GM19328 (cell line): Measurements from ENCODE around the gene HTR3D.
"Not testable (repeated sequence)": the region's sequence is repeated elsewhere in the genome, so short reads cannot be mapped to it uniquely, and the experiment has no call there.

Experiments
- ATAC-seq: cut with Tn5 transposase; IDR thresholded peaks from one replicate; pipeline ENCODE4 v1.9.1; 2021; ENCODE audit warnings: mild to moderate bottlenecking, moderate library complexity; ENCODE audit not compliant: unreplicated experiment

Gene HTR3D

GRCh38 chr3:184067573-184068055 is 36.1 kb downstream of the HTR3D start:
- ATAC-seq = no peak

- ATAC-seq = no peak
Measured at GRCh38 chr3:184068344-184068743, 36.8 kb downstream of the HTR3D start.

GRCh38 chr3:184071142-184071541 is 39.6 kb downstream of the HTR3D start:
- ATAC-seq = not testable (repeated sequence)

GRCh38 chr3:184073621-184074020 is 42.1 kb downstream of the HTR3D start:
- ATAC-seq = no peak

- ATAC-seq = no peak
Measured at GRCh38 chr3:184075901-184076300, 44.4 kb downstream of the HTR3D start.

- ATAC-seq = no peak
Measured at GRCh38 chr3:184077881-184078280, 46.3 kb downstream of the HTR3D start.

- ATAC-seq = no peak
Measured at GRCh38 chr3:184078851-184079250, 47.3 kb downstream of the HTR3D start.

- no peak for ATAC-seq
Measured at GRCh38 chr3:184081116-184081830, 49.7 kb downstream of the HTR3D start.

GRCh38 chr3:184082034-184082433 is 50.5 kb downstream of the HTR3D start:
- ATAC-seq = no peak

- ATAC-seq = no peak
Measured at GRCh38 chr3:184082465-184082864, 50.9 kb downstream of the HTR3D start.

- no peak for ATAC-seq
Measured at GRCh38 chr3:184085389-184085852, 53.9 kb downstream of the HTR3D start.
